ENCODE data around the gene OR10K2.
"Not testable (repeated sequence)": the region's sequence is repeated elsewhere in the genome, so short reads cannot be mapped to it uniquely, and the experiment has no call there.

Gene OR10K2, protein sequence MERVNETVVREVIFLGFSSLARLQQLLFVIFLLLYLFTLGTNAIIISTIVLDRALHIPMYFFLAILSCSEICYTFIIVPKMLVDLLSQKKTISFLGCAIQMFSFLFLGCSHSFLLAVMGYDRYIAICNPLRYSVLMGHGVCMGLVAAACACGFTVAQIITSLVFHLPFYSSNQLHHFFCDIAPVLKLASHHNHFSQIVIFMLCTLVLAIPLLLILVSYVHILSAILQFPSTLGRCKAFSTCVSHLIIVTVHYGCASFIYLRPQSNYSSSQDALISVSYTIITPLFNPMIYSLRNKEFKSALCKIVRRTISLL

GRCh38 chr1:158426137-158426536 is at the start of gene OR10K2:
OR10K2 (minus strand) TSS chr1:158426237; CDS start chr1:158420866, 5,371 bp downstream.
- DNase-seq (ENCODE audit: low read depth in 2 of 2, low spot score in 1 of 2), result no peak

GRCh38 chr1:158471920-158472319 is 45.9 kb upstream of the OR10K2 start, which contains the start of gene OR10R2:
OR10R2 (plus strand) TSS chr1:158472220; CDS start chr1:158472326, 106 bp downstream.
- no peak for DNase-seq (ENCODE audit: low read depth in 2 of 2, low spot score in 1 of 2)

DNA sequence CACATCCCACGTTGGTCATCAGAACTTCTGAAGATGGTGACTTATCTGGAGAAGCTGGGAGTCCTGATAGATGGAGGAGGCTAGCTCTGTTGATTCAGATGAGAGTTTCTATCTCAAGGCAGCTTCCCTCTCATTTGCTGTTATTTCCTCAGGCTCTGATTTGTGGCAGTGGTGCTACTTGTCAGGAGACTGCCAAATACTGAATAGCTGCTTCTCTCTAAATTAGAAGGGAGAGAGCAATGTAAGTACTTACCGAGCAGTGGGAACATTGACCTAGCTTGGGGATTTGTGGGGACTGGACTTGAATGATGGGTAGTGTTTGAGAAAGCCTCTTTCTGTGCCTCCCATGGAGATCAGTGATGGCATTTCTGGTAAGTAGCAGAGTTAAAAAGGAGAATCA is 35.5 kb upstream of the OR10K2 start, which contains the start of gene OR10K1:
Gene OR10K1, plus strand, starts transcription at position 301 of the 400 bp plus-strand sequence. CDS start 3,728 bp downstream, outside the sequence.
- DNase-seq (ENCODE audit: low read depth in 2 of 2, low spot score in 1 of 2), result no peak

DNA sequence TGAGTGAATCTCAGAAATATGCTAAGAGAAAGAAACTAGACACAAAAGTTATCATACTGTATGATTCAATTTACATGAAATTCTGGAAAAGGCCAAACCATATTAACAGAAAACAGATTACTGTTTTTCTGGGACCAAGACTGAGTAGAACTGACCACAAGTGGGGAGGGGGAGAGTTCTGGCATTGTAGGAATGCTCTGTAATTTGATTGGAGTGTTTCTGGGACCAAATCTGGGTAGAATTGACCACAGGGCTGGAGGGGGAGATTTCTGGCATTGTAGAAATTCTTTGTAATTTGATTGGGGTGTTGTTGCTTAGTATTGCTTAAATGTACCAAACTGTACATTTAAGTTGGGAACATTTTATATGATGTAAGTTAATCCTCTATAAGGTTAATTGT is 32.2 kb upstream of the OR10K2 start:
- DNase-seq (ENCODE audit: low read depth in 2 of 2, low spot score in 1 of 2), result no peak

- no peak for DNase-seq (ENCODE audit: low read depth in 2 of 2, low spot score in 1 of 2)
Observed at GRCh38 chr1:158457246-158457645, 31.2 kb upstream of the OR10K2 start.

GRCh38 chr1:158454537-158454936 is 28.5 kb upstream of the OR10K2 start:
- DNase-seq (ENCODE audit: low read depth in 2 of 2, low spot score in 1 of 2), result no peak

- no peak for DNase-seq (ENCODE audit: low read depth in 2 of 2, low spot score in 1 of 2)
Observed at GRCh38 chr1:158445376-158445775, 19.3 kb upstream of the OR10K2 start.

GRCh38 chr1:158434741-158435140 is 8.7 kb upstream of the OR10K2 start:
- no peak for DNase-seq (ENCODE audit: low read depth in 2 of 2, low spot score in 1 of 2)

DNA sequence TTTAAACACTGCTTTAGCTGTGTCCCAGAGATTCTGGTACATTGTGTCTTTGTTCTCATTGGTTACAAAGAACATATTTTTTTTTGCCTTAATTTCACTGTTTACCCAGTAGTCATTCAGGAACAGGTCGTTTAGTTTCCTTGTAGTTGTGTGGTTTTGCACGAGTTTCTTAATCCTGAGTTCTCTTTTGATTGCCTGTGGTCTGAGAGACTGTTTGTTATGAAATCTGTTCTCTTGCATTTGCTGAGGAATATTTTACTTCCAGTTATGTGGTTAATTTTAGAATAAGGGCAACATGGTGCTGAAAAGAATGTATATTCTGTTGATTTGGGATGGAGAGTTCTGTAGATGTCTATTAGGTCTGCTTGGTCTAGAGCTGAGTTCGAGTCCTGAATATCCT is 4.1 kb upstream of the OR10K2 start:
- DNase-seq (ENCODE audit: low read depth in 2 of 2, low spot score in 1 of 2), result not testable (repeated sequence)

DNA sequence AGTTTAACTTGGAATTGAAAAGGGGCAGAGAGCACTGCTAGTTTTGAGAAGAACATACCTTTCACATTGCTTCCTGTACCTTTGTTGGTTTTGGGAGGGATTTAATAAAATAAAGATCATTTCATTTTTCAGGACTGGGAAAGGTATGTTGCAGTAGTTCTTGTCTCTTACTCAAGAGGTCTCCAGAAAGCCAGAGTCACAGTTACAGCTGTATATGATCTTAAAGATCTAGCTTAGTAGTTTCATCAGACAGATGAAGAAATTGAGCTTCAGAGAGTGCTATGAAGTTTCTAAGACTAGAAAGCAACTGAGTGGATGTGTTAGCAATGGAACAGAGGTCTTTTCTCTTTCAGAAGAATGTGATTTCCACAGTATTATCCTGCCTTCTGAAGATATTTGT is 1.0 kb downstream of the OR10K2 start:
- DNase-seq (ENCODE audit: low read depth in 2 of 2, low spot score in 1 of 2), result no peak

DNA sequence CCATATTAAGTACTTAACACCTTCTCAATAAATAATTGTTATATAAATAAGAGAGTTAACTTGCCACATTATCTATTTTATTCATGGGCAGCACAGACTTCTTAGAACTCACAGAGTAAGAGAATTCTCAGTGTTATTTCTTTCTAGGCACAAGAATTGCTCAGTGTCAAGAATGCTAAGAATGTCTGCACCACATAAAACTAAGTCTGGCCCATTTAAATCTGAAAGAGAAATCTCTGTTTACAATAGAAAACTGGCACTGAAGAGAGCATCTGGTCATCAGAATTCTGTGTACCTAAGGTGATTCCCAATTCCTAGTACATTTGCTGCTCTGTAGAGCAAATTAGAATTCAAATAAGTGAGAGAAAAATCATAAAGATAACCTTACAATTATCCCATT is 3.8 kb downstream of the OR10K2 start:
- DNase-seq (ENCODE audit: low read depth in 2 of 2, low spot score in 1 of 2), result no peak

DNA sequence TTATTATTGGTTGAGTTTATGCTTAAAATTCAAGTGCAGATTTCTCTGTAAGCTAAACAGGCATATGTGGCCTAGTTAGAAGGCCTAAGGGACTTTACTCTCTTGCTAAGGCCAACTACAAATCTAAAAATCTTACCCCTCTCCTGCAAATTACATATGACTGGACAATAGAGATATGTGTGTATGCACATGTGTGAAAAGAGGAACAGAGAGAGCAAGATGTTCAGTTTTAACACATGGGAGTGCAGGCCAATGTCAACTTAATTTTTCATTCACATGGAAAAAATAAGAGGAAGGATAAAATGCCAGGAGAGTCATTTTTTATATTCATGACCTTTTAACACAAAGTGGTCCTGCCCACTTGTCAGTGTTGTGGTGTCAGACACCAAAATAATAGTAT is 8.5 kb downstream of the OR10K2 start:
- DNase-seq (ENCODE audit: low read depth in 2 of 2, low spot score in 1 of 2), result no peak

GRCh38 chr1:158414651-158415345 is 11.2 kb downstream of the OR10K2 start:
- DNase-seq (ENCODE audit: low read depth in 2 of 2, low spot score in 1 of 2), result no peak

- DNase-seq (ENCODE audit: low read depth in 2 of 2, low spot score in 1 of 2), result no peak
Observed at GRCh38 chr1:158407092-158407491, 18.9 kb downstream of the OR10K2 start.

GRCh38 chr1:158400871-158401270 is 25.2 kb downstream of the OR10K2 start:
- DNase-seq (ENCODE audit: low read depth in 2 of 2, low spot score in 1 of 2), result no peak

DNA sequence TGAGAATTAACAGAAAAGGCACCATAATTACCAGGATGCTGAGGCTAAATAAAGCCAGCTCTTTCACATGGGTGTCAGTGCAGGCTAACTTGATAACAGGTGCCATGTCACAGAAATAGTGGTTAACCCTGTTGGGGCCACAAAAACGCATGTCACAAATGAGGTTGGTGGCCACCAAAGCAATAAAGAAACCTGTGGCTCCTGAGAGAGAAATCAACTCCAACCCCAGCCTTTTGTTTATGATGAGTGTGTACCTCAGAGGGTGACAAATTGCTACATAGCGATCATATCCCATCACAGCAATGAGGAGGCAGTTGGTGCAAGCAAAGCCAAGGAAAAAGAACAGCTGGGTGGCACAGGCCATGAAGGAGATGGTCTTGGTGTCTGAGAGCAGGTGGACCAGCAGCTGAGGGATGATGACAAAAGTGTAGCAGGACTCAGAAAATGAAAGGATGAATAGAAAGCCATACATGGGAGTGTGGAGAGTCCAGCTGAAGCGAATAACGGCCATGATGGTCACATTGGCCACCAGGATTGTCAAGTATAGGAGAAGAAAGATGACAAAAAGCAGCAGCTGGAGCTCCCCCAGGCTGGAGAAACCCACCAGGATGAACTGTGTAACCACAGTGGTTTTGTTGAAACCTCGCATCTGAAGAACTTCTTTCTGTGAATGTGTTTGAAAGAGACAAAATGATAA is 27.1 kb downstream of the OR10K2 start, which contains the start of gene OR10T2:
Gene OR10T2, minus strand, starts transcription at position 649 of the 697 bp plus-strand sequence. Its CDS starts 0 bp downstream, at position 649.
- no peak for DNase-seq (ENCODE audit: low read depth in 2 of 2, low spot score in 1 of 2)

- DNase-seq (ENCODE audit: low read depth in 2 of 2, low spot score in 1 of 2), result no peak
Observed at GRCh38 chr1:158396646-158397045, 29.4 kb downstream of the OR10K2 start.

DNA sequence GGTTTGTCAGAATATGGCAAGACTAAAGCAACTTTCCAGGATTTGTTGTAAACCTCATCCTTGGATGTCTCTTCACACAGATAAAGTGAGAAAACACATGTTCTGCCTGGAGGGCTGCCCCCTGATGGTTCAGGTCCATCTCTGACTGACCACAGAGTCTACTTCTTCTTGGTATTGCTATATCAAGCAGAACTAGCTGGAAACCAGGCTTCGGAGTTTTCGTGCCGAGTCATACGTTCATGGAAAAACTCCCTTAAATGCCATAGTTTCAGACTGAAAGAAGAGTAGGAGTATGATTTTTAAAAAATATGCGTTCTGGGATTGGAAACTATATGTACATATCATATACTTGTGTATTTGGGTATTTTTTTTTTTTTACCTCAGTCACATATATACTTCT is 32.6 kb downstream of the OR10K2 start:
- no peak for DNase-seq (ENCODE audit: low read depth in 2 of 2, low spot score in 1 of 2)

DNA sequence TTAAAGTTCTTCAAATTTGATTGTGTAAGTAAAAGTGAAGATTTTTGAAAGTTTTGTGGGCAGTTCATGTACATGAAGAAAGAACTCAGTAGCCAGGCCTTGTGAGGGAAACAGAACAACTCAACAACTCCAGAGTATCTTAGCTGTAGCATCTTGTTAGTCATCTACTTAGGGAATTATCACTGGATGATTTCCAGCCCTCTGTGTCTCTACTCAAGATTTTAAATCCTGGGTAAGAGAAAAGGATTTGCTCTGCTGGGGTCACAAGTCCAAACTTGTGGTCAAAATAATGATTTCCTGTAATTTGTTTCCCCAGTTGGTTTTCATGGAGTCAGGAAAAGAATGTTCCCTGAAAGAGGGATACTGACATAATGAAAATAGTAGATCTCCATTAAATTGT is 34.9 kb downstream of the OR10K2 start:
- no peak for DNase-seq (ENCODE audit: low read depth in 2 of 2, low spot score in 1 of 2)

- DNase-seq (ENCODE audit: low read depth in 2 of 2, low spot score in 1 of 2), result no peak
Observed at GRCh38 chr1:158390331-158390730, 35.7 kb downstream of the OR10K2 start.

GRCh38 chr1:158374860-158375259 is 51.2 kb downstream of the OR10K2 start:
- DNase-seq (ENCODE audit: low read depth in 2 of 2, low spot score in 1 of 2), result no peak

DNA sequence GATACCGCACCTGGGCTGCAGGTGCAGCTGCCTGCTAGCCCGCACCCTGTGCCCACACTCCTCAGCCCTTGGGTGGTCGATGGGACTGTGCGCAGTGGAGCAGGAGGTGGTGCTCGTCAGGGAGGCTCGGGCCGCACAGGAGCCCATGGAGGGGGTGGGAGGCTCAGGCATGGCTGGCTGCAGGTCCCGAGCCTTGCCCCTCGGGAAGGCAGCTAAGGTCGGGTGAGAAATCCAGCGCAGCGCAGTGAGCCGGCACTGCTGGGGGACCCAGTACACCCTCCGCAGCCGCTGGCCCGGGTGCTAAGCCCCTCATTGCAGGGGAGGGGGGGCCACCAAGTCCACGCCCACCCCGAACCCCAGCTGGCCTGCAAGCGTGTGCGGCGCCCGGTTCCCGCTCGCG is 51.9 kb downstream of the OR10K2 start:
- not testable (repeated sequence) for DNase-seq (ENCODE audit: low read depth in 2 of 2, low spot score in 1 of 2)
